HepG2 (cell line): Measurements from ENCODE around the gene MRGPRF. TPM values are rescaled to one million over a fixed set of nuclear protein-coding genes. Genes with fewer than 3 reads are reported as not detected.
A peak's percentile ranks its signal among the peaks of the same experiment; 100 is the strongest.

Source experiments
- AKAP8 ChIP-seq: sonication (generic); formaldehyde crosslinking; IDR thresholded peaks from 2 replicates; pipeline ENCODE4 v1.5.1; 2020; ENCODE audit warnings: mild to moderate bottlenecking, missing genetic modification reagents
- DR1 ChIP-seq: sonication (generic); formaldehyde crosslinking; IDR thresholded peaks from 2 replicates; pipeline ENCODE4 v1.8.0; 2021; ENCODE audit warnings: mild to moderate bottlenecking, missing genetic modification reagents, inconsistent platforms
- EHMT2 ChIP-seq: fragments of 200-600 bp; sonication (generic); IDR thresholded peaks from 2 replicates; pipeline ENCODE4 v1.7.0; 2017; ENCODE audit warnings: antibody characterized with exemption, low read depth, low read length, borderline replicate concordance
- FOSL2 ChIP-seq: sonication (generic); formaldehyde crosslinking; IDR thresholded peaks from 2 replicates; pipeline ENCODE4 v1.4.0; 2020; ENCODE audit warnings: missing genetic modification reagents
- FOXP1 ChIP-seq, 2 experiments: fragments of 450-650 bp in 1 of 2; IDR thresholded peaks; 2 replicates each; pipeline ENCODE4 v1.6.1; 2017 to 2018; ENCODE audit warnings: antibody characterized with exemption in 1 of 2
- HOXD1 ChIP-seq: sonication (generic); formaldehyde crosslinking; IDR thresholded peaks from 2 replicates; pipeline ENCODE4 v1.5.0; 2020; ENCODE audit warnings: missing genetic modification reagents
- KDM2A ChIP-seq: sonication (generic); formaldehyde crosslinking; IDR thresholded peaks from 2 replicates; pipeline ENCODE4 v1.4.0; 2020; ENCODE audit warnings: low read depth, missing genetic modification reagents, borderline replicate concordance
- MAFK ChIP-seq, 2 experiments: IDR thresholded peaks in 1 of 2; conservative IDR thresholded peaks in 1 of 2; 2 replicates each; pipeline ENCODE4 v1.6.1; 2011; ENCODE audit warnings: improper control_type of control experiment in 2 of 2, low read length in 2 of 2
- PITX1 ChIP-seq: sonication (generic); formaldehyde crosslinking; IDR thresholded peaks from 2 replicates; pipeline ENCODE4 v1.5.1; 2020; ENCODE audit warnings: mild to moderate bottlenecking, missing genetic modification reagents
- SAP130 ChIP-seq: IDR thresholded peaks from 2 replicates; pipeline ENCODE4 v1.6.1; 2016; ENCODE audit warnings: low read depth
- STAG1 ChIP-seq: sonication (generic); formaldehyde crosslinking; IDR thresholded peaks from 2 replicates; pipeline ENCODE4 v1.4.0; 2020; ENCODE audit warnings: missing genetic modification reagents
- ZNF557 ChIP-seq: sonication (generic); formaldehyde crosslinking; IDR thresholded peaks from 2 replicates; pipeline ENCODE4 v1.4.0; 2020; ENCODE audit warnings: missing genetic modification reagents
- ZNF563 ChIP-seq: sonication (generic); formaldehyde crosslinking; IDR thresholded peaks from 2 replicates; pipeline ENCODE4 v1.8.0; 2022; ENCODE audit warnings: mild to moderate bottlenecking, moderate library complexity, missing genetic modification reagents
- ZNF569 ChIP-seq: sonication (generic); formaldehyde crosslinking; IDR thresholded peaks from 2 replicates; pipeline ENCODE4 v1.5.0; 2020; ENCODE audit warnings: mild to moderate bottlenecking, missing genetic modification reagents, moderate library complexity, borderline replicate concordance
- ZNF780A ChIP-seq: sonication (generic); formaldehyde crosslinking; IDR thresholded peaks from 2 replicates; pipeline ENCODE4 v1.8.0; 2022; ENCODE audit warnings: mild to moderate bottlenecking, missing genetic modification reagents, moderate library complexity
- polyA plus RNA-seq, 8 experiments: library from polyadenylated mRNA; depleted of rRNA in 3 of 8; stranded (reverse) in 7 of 8; unstranded in 1 of 8; fragments of >200 nt; fragmentation: Illumina TruSeq in 4 of 8; extraction: Trizol in 4 of 8; gene quantifications; 2 replicates each; pipeline versions ENCODE4 v1.2.1 to v1.2.3, GENCODE V29; 2011 to 2016; ENCODE audit warnings: low read depth in 4 of 8, missing spikeins in 1 of 8, mixed read lengths in 1 of 8; ENCODE audit not compliant: insufficient read depth in 1 of 8
- total RNA-seq, 5 experiments: library from RNA; depleted of rRNA; stranded (reverse); fragments of >200 nt; fragmentation: Illumina TruSeq; extraction: Trizol; gene quantifications; 2 replicates each; pipeline ENCODE4 v1.2.3, GENCODE V29; 2016; ENCODE audit warnings: low read depth in 1 of 5
- TF ChIP-seq, protein P1 (sequence below): sonication (generic); formaldehyde crosslinking; IDR thresholded peaks from 2 replicates; pipeline ENCODE4 v1.5.1; 2020; ENCODE audit warnings: mild to moderate bottlenecking, missing genetic modification reagents, moderate library complexity
- TF ChIP-seq, protein P2 (sequence below): sonication (generic); formaldehyde crosslinking; IDR thresholded peaks from 2 replicates; pipeline ENCODE4 v1.5.1; 2020; ENCODE audit warnings: mild to moderate bottlenecking, missing genetic modification reagents, moderate library complexity
- TF ChIP-seq, protein P3 (sequence below): sonication (generic); formaldehyde crosslinking; IDR thresholded peaks from 2 replicates; pipeline ENCODE4 v1.4.0; 2020; ENCODE audit warnings: missing genetic modification reagents, mild to moderate bottlenecking, borderline replicate concordance

MRGPRF gene
- total and polyA plus RNA-seq, 2 of the 13 experiments (the other 11 are each of a cell fraction or from before 2014, with no cell fraction given), result not detected

DNA sequence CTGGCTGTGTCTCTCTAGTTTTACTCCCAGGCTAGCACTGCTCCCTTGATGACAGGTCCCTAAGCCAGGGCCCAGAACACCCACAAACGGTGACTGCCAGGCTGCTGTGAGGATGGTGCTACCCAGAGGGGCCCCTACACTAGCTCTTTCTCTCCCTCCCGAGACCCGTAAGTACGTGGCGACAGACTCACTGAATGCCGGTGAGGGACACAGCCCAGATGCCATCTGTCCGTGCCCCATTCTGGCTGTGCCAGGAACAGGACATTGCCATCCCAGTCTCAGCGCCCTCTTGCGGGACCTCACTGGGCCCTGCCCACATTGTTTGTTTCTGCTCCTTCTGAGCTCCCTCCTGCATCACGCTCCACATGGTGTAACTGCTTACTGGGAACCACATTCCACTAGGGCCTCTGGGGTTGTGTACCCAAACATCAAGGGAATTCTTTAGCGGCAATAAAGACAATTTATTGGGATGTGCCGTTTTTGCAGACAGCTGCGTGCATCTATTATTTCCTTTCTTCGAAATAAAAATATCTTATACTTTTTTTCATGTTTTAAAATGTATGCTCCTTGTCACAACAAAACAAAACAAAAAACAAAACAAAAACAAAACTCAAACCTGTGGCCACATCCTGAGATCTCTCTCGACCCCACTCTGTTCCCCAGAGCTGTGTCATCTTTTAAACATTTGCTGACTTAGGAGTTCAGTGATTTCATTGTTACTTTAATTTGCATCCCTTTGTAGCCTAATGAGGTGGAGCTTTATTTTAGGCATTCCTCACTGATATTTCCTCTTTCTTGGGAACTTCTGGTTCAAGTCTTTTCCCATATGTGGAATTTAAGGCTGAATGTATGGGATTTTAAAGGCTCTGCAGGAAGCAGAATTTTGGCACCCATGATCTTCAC lies 31.3 kb upstream of the MRGPRF start (continued):
- TF ChIP-seq, protein P1, sequence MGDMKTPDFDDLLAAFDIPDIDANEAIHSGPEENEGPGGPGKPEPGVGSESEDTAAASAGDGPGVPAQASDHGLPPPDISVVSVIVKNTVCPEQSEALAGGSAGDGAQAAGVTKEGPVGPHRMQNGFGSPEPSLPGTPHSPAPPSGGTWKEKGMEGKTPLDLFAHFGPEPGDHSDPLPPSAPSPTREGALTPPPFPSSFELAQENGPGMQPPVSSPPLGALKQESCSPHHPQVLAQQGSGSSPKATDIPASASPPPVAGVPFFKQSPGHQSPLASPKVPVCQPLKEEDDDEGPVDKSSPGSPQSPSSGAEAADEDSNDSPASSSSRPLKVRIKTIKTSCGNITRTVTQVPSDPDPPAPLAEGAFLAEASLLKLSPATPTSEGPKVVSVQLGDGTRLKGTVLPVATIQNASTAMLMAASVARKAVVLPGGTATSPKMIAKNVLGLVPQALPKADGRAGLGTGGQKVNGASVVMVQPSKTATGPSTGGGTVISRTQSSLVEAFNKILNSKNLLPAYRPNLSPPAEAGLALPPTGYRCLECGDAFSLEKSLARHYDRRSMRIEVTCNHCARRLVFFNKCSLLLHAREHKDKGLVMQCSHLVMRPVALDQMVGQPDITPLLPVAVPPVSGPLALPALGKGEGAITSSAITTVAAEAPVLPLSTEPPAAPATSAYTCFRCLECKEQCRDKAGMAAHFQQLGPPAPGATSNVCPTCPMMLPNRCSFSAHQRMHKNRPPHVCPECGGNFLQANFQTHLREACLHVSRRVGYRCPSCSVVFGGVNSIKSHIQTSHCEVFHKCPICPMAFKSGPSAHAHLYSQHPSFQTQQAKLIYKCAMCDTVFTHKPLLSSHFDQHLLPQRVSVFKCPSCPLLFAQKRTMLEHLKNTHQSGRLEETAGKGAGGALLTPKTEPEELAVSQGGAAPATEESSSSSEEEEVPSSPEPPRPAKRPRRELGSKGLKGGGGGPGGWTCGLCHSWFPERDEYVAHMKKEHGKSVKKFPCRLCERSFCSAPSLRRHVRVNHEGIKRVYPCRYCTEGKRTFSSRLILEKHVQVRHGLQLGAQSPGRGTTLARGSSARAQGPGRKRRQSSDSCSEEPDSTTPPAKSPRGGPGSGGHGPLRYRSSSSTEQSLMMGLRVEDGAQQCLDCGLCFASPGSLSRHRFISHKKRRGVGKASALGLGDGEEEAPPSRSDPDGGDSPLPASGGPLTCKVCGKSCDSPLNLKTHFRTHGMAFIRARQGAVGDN (CRISPR knock-in tag), result peak; percentile 35
- TF ChIP-seq ZNF563 (CRISPR knock-in tag) (no peak), EHMT2 (no peak), AKAP8 (CRISPR knock-in tag) (no peak), FOSL2 (0 out of 2 replicates have a peak, but pooled peaks have one; percentile 10), HOXD1 (CRISPR knock-in tag) (no peak), KDM2A (CRISPR knock-in tag) (peak; percentile 36; the same call in 1 of the 2 replicates), ZNF557 (CRISPR knock-in tag) (no peak), ZNF569 (CRISPR knock-in tag) (no peak), SAP130 (CRISPR knock-in tag) (peak; percentile 52; the same call in 1 of the 2 replicates), STAG1 (CRISPR knock-in tag) (peak; percentile 64), MAFK (conservative IDR thresholded peaks at IDR 0.05 in 1 of 2, IDR thresholded peaks at IDR 0.05 in 1 of 2; ENCODE audit: low read length in 2 of 2) (peak; percentile 39 to 47; a peak in 2 of 4 replicates), PITX1 (CRISPR knock-in tag) (0 out of 2 replicates have a peak, but pooled peaks have one; percentile 11), FOXP1 (IDR thresholded peaks at IDR 0.05) (no peak), FOXP1 (CRISPR knock-in tag; IDR thresholded peaks at IDR 0.05) (0 out of 2 replicates have a peak, but pooled peaks have one; percentile 13), DR1 (CRISPR knock-in tag) (no peak), ZNF780A (CRISPR knock-in tag) (no peak)
- TF ChIP-seq, protein P2, sequence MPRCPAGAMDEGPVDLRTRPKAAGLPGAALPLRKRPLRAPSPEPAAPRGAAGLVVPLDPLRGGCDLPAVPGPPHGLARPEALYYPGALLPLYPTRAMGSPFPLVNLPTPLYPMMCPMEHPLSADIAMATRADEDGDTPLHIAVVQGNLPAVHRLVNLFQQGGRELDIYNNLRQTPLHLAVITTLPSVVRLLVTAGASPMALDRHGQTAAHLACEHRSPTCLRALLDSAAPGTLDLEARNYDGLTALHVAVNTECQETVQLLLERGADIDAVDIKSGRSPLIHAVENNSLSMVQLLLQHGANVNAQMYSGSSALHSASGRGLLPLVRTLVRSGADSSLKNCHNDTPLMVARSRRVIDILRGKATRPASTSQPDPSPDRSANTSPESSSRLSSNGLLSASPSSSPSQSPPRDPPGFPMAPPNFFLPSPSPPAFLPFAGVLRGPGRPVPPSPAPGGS (CRISPR knock-in tag), result no peak
- TF ChIP-seq, protein P3, sequence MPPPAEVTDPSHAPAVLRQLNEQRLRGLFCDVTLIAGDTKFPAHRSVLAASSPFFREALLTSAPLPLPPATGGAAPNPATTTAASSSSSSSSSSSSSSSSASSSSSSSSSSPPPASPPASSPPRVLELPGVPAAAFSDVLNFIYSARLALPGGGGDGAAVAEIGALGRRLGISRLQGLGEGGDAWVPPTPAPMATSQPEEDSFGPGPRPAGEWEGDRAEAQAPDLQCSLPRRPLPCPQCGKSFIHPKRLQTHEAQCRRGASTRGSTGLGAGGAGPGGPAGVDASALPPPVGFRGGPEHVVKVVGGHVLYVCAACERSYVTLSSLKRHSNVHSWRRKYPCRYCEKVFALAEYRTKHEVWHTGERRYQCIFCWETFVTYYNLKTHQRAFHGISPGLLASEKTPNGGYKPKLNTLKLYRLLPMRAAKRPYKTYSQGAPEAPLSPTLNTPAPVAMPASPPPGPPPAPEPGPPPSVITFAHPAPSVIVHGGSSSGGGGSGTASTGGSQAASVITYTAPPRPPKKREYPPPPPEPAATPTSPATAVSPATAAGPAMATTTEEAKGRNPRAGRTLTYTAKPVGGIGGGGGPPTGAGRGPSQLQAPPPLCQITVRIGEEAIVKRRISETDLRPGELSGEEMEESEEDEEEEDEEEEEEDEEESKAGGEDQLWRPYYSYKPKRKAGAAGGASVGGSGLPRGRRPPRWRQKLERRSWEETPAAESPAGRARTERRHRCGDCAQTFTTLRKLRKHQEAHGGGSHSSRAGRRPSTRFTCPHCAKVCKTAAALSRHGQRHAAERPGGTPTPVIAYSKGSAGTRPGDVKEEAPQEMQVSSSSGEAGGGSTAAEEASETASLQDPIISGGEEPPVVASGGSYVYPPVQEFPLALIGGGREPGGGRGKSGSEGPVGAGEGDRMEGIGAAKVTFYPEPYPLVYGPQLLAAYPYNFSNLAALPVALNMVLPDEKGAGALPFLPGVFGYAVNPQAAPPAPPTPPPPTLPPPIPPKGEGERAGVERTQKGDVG (CRISPR knock-in tag), result no peak
